H9 (cell line): ENCODE data around the gene CEMIP. TPM values are rescaled to one million over a fixed set of nuclear protein-coding genes. Genes with fewer than 3 reads are reported as not detected.
A peak's percentile ranks its signal among the peaks of the same experiment; 100 is the strongest.

Experiments used
- DNase-seq: peaks from one replicate; pipeline ENCODE4 v3.0.0-alpha.2; 2017
- H2AFZ ChIP-seq: one replicate; pipeline ENCODE4 v1.6.1; 2013; ENCODE audit warnings: mild to moderate bottlenecking, low read length, control low read depth, moderate library complexity
- H2AK5ac ChIP-seq: 2 replicates; pipeline ENCODE4 v1.6.1; 2013; ENCODE audit warnings: low read length, control low read depth, mixed read lengths; ENCODE audit not compliant: insufficient read length
- H2BK120ac ChIP-seq: one replicate; pipeline ENCODE4 v1.6.1; 2013; ENCODE audit warnings: low read depth, mild to moderate bottlenecking, low read length, control low read depth, inconsistent platforms; ENCODE audit not compliant: poor library complexity, severe bottlenecking
- H2BK12ac ChIP-seq: 2 replicates; pipeline ENCODE4 v1.6.1; 2013; ENCODE audit warnings: low read length, control low read depth, mixed read lengths, low read depth; ENCODE audit not compliant: insufficient read length
- H2BK15ac ChIP-seq: 2 replicates; pipeline ENCODE4 v1.6.1; 2013; ENCODE audit warnings: low read depth, low read length, control low read depth
- H2BK20ac ChIP-seq: one replicate; pipeline ENCODE4 v1.6.1; 2013; ENCODE audit warnings: low read depth, mild to moderate bottlenecking, low read length, control low read depth, inconsistent platforms; ENCODE audit not compliant: poor library complexity, severe bottlenecking
- H2BK5ac ChIP-seq: 2 replicates; pipeline ENCODE4 v1.6.1; 2013; ENCODE audit warnings: low read length, control low read depth, mixed read lengths; ENCODE audit not compliant: insufficient read length
- H3K14ac ChIP-seq: 2 replicates; pipeline ENCODE4 v1.6.1; 2013; ENCODE audit warnings: low read length, control low read depth; ENCODE audit not compliant: insufficient read depth
- H3K18ac ChIP-seq: 2 replicates; pipeline ENCODE4 v1.6.1; 2013; ENCODE audit warnings: low read depth, mild to moderate bottlenecking, mixed read lengths, low read length, control low read depth; ENCODE audit not compliant: insufficient read length
- H3K23ac ChIP-seq: 2 replicates; pipeline ENCODE4 v1.6.1; 2013; ENCODE audit warnings: low read length, control low read depth, mixed read lengths, low read depth; ENCODE audit not compliant: insufficient read length
- H3K23me2 ChIP-seq: 2 replicates; pipeline ENCODE4 v1.6.1; 2013; ENCODE audit warnings: low read depth, mild to moderate bottlenecking, mixed read lengths, low read length, control low read depth; ENCODE audit not compliant: insufficient read length, poor library complexity, severe bottlenecking
- H3K27ac ChIP-seq: 2 replicates; pipeline ENCODE4 v1.5.1; 2013; ENCODE audit warnings: low read length, control low read depth, mixed read lengths, low read depth; ENCODE audit not compliant: insufficient read length
- H3K27me3 ChIP-seq: 2 replicates; pipeline ENCODE4 v1.6.1; 2013; ENCODE audit warnings: low read length, control low read depth, inconsistent platforms; ENCODE audit not compliant: insufficient read depth
- H3K4ac ChIP-seq: 2 replicates; pipeline ENCODE4 v1.6.1; 2013; ENCODE audit warnings: low read depth, mild to moderate bottlenecking, control low read depth, inconsistent platforms, low read length, moderate library complexity
- H3K4me1 ChIP-seq: 2 replicates; pipeline ENCODE4 v1.6.1; 2013; ENCODE audit warnings: low read length, control low read depth, inconsistent platforms; ENCODE audit not compliant: insufficient read depth
- H3K4me2 ChIP-seq: 2 replicates; pipeline ENCODE4 v1.6.1; 2013; ENCODE audit warnings: low read length, control low read depth, mixed read lengths; ENCODE audit not compliant: insufficient read length, insufficient read depth
- H3K56ac ChIP-seq: 2 replicates; pipeline ENCODE4 v1.6.1; 2013; ENCODE audit warnings: low read depth, mild to moderate bottlenecking, mixed read lengths, low read length, control low read depth; ENCODE audit not compliant: insufficient read length
- H3K79me1 ChIP-seq: 2 replicates; pipeline ENCODE4 v1.6.1; 2013; ENCODE audit warnings: low read depth, mild to moderate bottlenecking, moderate library complexity, low read length, control low read depth, inconsistent platforms; ENCODE audit not compliant: insufficient read depth, poor library complexity, severe bottlenecking
- H3K79me2 ChIP-seq: 2 replicates; pipeline ENCODE4 v1.6.1; 2013; ENCODE audit warnings: low read length, control low read depth, inconsistent platforms; ENCODE audit not compliant: insufficient read depth
- H3K9ac ChIP-seq: 2 replicates; pipeline ENCODE4 v1.6.1; 2013; ENCODE audit warnings: low read length, control low read depth, mixed read lengths; ENCODE audit not compliant: insufficient read length; ENCODE audit errors: extremely low read depth
- H3K9me3 ChIP-seq: one replicate; pipeline ENCODE4 v1.6.1; 2013; ENCODE audit warnings: low read depth, low read length, inconsistent platforms; ENCODE audit not compliant: control insufficient read depth
- H3T11ph ChIP-seq: one replicate; pipeline ENCODE4 v1.6.1; 2013; ENCODE audit warnings: mild to moderate bottlenecking, low read length, control low read depth, inconsistent platforms
- H4K20me1 ChIP-seq: one replicate; pipeline ENCODE4 v1.6.1; 2013; ENCODE audit not compliant: control insufficient read depth, insufficient read length, insufficient read depth
- H4K5ac ChIP-seq: 2 replicates; pipeline ENCODE4 v1.6.1; 2013; ENCODE audit warnings: low read depth, mild to moderate bottlenecking, mixed read lengths, low read length, control low read depth; ENCODE audit not compliant: insufficient read length
- H4K8ac ChIP-seq: replicated peaks from 2 replicates; pipeline ENCODE4 v1.6.1; 2013; ENCODE audit warnings: low read length, control low read depth, mixed read lengths, low read depth; ENCODE audit not compliant: insufficient read length
- H4K91ac ChIP-seq: 2 replicates; pipeline ENCODE4 v1.6.1; 2013; ENCODE audit warnings: low read depth, mild to moderate bottlenecking, moderate library complexity, mixed read lengths, low read length, control low read depth; ENCODE audit not compliant: insufficient read length
- H3K27ac Mint-ChIP-seq, 3 experiments: 2 replicates in 2 of 3; 3 replicates in 1 of 3; pipeline ENCODE4 v1.8.0; 2020 to 2021; ENCODE audit warnings: mixed read lengths in 3 of 3, mild to moderate bottlenecking in 1 of 3, moderate library complexity in 1 of 3
- H3K27me3 Mint-ChIP-seq: 2 replicates; pipeline ENCODE4 v1.8.0; 2021; ENCODE audit warnings: low read depth, mild to moderate bottlenecking, moderate library complexity, mixed read lengths
- H3K36me3 Mint-ChIP-seq, 3 experiments: 2 replicates in 2 of 3; 3 replicates in 1 of 3; pipeline ENCODE4 v1.8.0; 2020 to 2021; ENCODE audit warnings: low read depth in 3 of 3, mixed read lengths in 3 of 3; ENCODE audit not compliant: insufficient read depth in 1 of 3
- H3K4me1 Mint-ChIP-seq, 2 experiments: 2 replicates each; pipeline ENCODE4 v1.8.0; 2020; ENCODE audit warnings: mixed read lengths in 2 of 2
- H3K4me3 Mint-ChIP-seq, 2 experiments: 2 replicates in 1 of 2; 3 replicates in 1 of 2; pipeline ENCODE4 v1.8.0; 2020 to 2021; ENCODE audit warnings: mild to moderate bottlenecking in 2 of 2, mixed read lengths in 2 of 2, moderate library complexity in 1 of 2
- H3K9me3 Mint-ChIP-seq, 2 experiments: 2 replicates in 1 of 2; 3 replicates in 1 of 2; pipeline ENCODE4 v1.8.0; 2020; ENCODE audit warnings: mild to moderate bottlenecking in 2 of 2, mixed read lengths in 2 of 2, moderate library complexity in 1 of 2
- WGBS: extraction: QIAGEN DNeasy Blood & Tissue Kit; methylation state at CpG from one replicate; pipeline ENCODE4 v1.1.7; 2013; ENCODE audit warnings: missing lambda C conversion rate, low lambda C conversion rate, mixed read lengths; ENCODE audit not compliant: insufficient read length; ENCODE audit errors: extremely low coverage; 5-methylcytosine and 5-hydroxymethylcytosine counted together
- total RNA-seq: library from RNA; stranded (reverse); gene quantifications from 2 replicates; pipeline ENCODE4 v1.2.1, GENCODE V29; 2021
- TF ChIP-seq, protein P1 (sequence below): fragments of 200-600 bp; sonication (generic); conservative IDR thresholded peaks from 3 replicates; pipeline ENCODE4 v1.8.0; 2021; ENCODE audit warnings: antibody characterized with exemption, mild to moderate bottlenecking

Gene CEMIP
- total RNA-seq, 1 experiment from 2014 or later = 0.09 TPM

GRCh38 chr15:80920271-80920699 is 141.1 kb downstream of the CEMIP start:
- no peak overlapping the region for H4K5ac ChIP-seq
- no peak for DNase-seq

More at GRCh38 chr15:80920271-80920699, 141.1 kb downstream of the CEMIP start:
- no peak overlapping the region for H2BK5ac ChIP-seq
- H3K27ac ChIP-seq = no peak overlapping the region
- no peak overlapping the region for H4K8ac ChIP-seq
- H3K56ac ChIP-seq = no peak overlapping the region
- no peaks in the 10 kb centered on the region for H3K9me3 ChIP-seq
- no peak overlapping the region for H2BK12ac ChIP-seq
- no peak overlapping the region for H3K23ac ChIP-seq
- H3K4me2 ChIP-seq = no peak overlapping the region
- no peak overlapping the region for H3K18ac ChIP-seq
- no peaks in the 10 kb centered on the region for H3K23me2 ChIP-seq
- no peaks in the 10 kb centered on the region; the same call in 1 of the 2 replicates for H3K4me1 ChIP-seq
- Mint-ChIP-seq H3K27me3 (peaks cover 3% of the 10 kb centered on the region), H3K36me3 (no peaks in the 10 kb centered on the region), H3K4me3 (no peak overlapping the region), H3K9me3 (no peaks in the 10 kb centered on the region), H3K27ac (no peak overlapping the region), H3K4me1 (peaks cover 10 to 13% of the 10 kb centered on the region in 2 experiments)
- H2AFZ ChIP-seq = no peak overlapping the region
- H3K79me2 ChIP-seq = no peaks in the 10 kb centered on the region
- WGBS = no CpG with 5 or more reads among the region's 5 CpGs
- TF ChIP-seq, protein P1, sequence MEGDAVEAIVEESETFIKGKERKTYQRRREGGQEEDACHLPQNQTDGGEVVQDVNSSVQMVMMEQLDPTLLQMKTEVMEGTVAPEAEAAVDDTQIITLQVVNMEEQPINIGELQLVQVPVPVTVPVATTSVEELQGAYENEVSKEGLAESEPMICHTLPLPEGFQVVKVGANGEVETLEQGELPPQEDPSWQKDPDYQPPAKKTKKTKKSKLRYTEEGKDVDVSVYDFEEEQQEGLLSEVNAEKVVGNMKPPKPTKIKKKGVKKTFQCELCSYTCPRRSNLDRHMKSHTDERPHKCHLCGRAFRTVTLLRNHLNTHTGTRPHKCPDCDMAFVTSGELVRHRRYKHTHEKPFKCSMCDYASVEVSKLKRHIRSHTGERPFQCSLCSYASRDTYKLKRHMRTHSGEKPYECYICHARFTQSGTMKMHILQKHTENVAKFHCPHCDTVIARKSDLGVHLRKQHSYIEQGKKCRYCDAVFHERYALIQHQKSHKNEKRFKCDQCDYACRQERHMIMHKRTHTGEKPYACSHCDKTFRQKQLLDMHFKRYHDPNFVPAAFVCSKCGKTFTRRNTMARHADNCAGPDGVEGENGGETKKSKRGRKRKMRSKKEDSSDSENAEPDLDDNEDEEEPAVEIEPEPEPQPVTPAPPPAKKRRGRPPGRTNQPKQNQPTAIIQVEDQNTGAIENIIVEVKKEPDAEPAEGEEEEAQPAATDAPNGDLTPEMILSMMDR = no peak
- H3K79me1 ChIP-seq = no peaks in the 10 kb centered on the region
- no peaks in the 10 kb centered on the region for H4K20me1 ChIP-seq
- no peak overlapping the region for H2AK5ac ChIP-seq
- no peak overlapping the region for H3K9ac ChIP-seq
- H3K27me3 ChIP-seq = no peaks in the 10 kb centered on the region
- H4K91ac ChIP-seq = no peak overlapping the region
- no peak overlapping the region for H3T11ph ChIP-seq
- peak overlapping the region; percentile 34; the same call in 1 of the 2 replicates for H3K14ac ChIP-seq
- no peak overlapping the region for H2BK120ac ChIP-seq
- no peak overlapping the region for H3K4ac ChIP-seq
- no peak overlapping the region for H2BK15ac ChIP-seq
- no peak overlapping the region for H2BK20ac ChIP-seq
